Esophagus squamous epithelium (tissue), 4 donors: ENCODE measurements around the gene MYBPC1.

Experiments
- POLR2A ChIP-seq, 4 donors: fragments of 450-650 bp; IDR thresholded peaks; one replicate each; pipeline ENCODE4 v1.6.1; 2017; ENCODE audit warnings: antibody characterized with exemption in 4 of 4, mild to moderate bottlenecking in 4 of 4, moderate library complexity in 3 of 4
- TF ChIP-seq, protein P1 (sequence below), 6 experiments: fragments of 450-650 bp in 4 of 6; fragments of 200-600 bp in 2 of 6; sonication (generic) in 2 of 6; IDR thresholded peaks; one replicate each; pipeline ENCODE4 v1.5.1; 2016 to 2019; ENCODE audit warnings: antibody characterized with exemption in 6 of 6, mild to moderate bottlenecking in 4 of 6, moderate library complexity in 4 of 6

- TF ChIP-seq, protein P1, sequence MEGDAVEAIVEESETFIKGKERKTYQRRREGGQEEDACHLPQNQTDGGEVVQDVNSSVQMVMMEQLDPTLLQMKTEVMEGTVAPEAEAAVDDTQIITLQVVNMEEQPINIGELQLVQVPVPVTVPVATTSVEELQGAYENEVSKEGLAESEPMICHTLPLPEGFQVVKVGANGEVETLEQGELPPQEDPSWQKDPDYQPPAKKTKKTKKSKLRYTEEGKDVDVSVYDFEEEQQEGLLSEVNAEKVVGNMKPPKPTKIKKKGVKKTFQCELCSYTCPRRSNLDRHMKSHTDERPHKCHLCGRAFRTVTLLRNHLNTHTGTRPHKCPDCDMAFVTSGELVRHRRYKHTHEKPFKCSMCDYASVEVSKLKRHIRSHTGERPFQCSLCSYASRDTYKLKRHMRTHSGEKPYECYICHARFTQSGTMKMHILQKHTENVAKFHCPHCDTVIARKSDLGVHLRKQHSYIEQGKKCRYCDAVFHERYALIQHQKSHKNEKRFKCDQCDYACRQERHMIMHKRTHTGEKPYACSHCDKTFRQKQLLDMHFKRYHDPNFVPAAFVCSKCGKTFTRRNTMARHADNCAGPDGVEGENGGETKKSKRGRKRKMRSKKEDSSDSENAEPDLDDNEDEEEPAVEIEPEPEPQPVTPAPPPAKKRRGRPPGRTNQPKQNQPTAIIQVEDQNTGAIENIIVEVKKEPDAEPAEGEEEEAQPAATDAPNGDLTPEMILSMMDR (IDR thresholded peaks at IDR 0.05), result no peak
- TF ChIP-seq POLR2A (IDR thresholded peaks at IDR 0.05), result no peak
These were observed 71.4 kb downstream of the MYBPC1 start for GRCh38 chr12:101666052-101666728.
